SK-N-SH (cell line): ENCODE results near the gene ERVMER34-1. TPM values are rescaled to one million over a fixed set of nuclear protein-coding genes. Genes with fewer than 3 reads are reported as not detected.

Experiments
- CTCF ChIA-PET: fragments of 300-600, 350-600 bp; formaldehyde crosslinking; extraction: SDS; loops from one replicate; lab custom pipeline; 2021; lab: Yijun Ruan, JAX
- POLR2A ChIA-PET: fragments of 350-600 bp; sonication (Branson Sonifier 250); formaldehyde crosslinking; extraction: SDS; loops from one replicate; lab custom pipeline; 2020; ENCODE audit warnings: antibody characterized with exemption, inconsistent platforms; lab: Yijun Ruan, JAX
- DNase-seq: peaks from one replicate; pipeline ENCODE4 v3.0.0; 2012
- H2AFZ ChIP-seq: fragments of 200-600 bp; sonication (generic); 2 replicates; pipeline ENCODE4 v1.8.1; 2016; ENCODE audit warnings: antibody characterized with exemption, mild to moderate bottlenecking, low read depth
- H3F3A ChIP-seq: fragments of 200-600 bp; sonication (generic); replicated peaks from 2 replicates; pipeline ENCODE3; 2016; ENCODE audit warnings: antibody characterized with exemption, mild to moderate bottlenecking; ENCODE audit not compliant: insufficient read depth
- H3K27ac ChIP-seq, 2 experiments: fragments of 200-500 bp in 1 of 2; fragments of 200-600 bp in 1 of 2; sonication (Bioruptor generic) in 1 of 2; sonication (generic), shearing (Covaris generic) in 1 of 2; 2 replicates each; pipeline versions ENCODE4 v1.5.1 to v1.6.1; 2014 to 2016; ENCODE audit warnings: low read depth in 2 of 2, inconsistent platforms in 1 of 2, low read length in 1 of 2, mild to moderate bottlenecking in 1 of 2, mixed read lengths in 1 of 2
- H3K27me3 ChIP-seq: fragments of 200-600 bp; sonication (generic), shearing (Covaris generic); 2 replicates; pipeline ENCODE4 v1.6.1; 2016; ENCODE audit warnings: mixed run types; ENCODE audit not compliant: insufficient read depth
- H3K36me3 ChIP-seq, 2 experiments: fragments of 200-500 bp in 1 of 2; fragments of 200-600 bp in 1 of 2; sonication (Bioruptor generic) in 1 of 2; sonication (generic) in 1 of 2; replicated peaks in 1 of 2; 2 replicates each; pipeline versions ENCODE3 to v1.5.1; 2014 to 2016; ENCODE audit warnings: low read length in 1 of 2, mild to moderate bottlenecking in 1 of 2; ENCODE audit not compliant: insufficient read depth in 2 of 2, control insufficient read depth in 1 of 2
- H3K4me1 ChIP-seq, 2 experiments: fragments of 200-500 bp in 1 of 2; fragments of 200-600 bp in 1 of 2; sonication (Bioruptor generic) in 1 of 2; sonication (generic), shearing (Covaris generic) in 1 of 2; 2 replicates each; pipeline versions ENCODE4 v1.5.1 to v1.6.1; 2014 to 2016; ENCODE audit warnings: low read depth in 1 of 2, low read length in 1 of 2, mixed run types in 1 of 2; ENCODE audit not compliant: insufficient read depth in 2 of 2, control insufficient read depth in 1 of 2
- H3K4me2 ChIP-seq: fragments of 200-600 bp; sonication (generic), shearing (Covaris generic); 2 replicates; pipeline ENCODE4 v1.6.1; 2017; ENCODE audit warnings: mixed run types
- H3K4me3 ChIP-seq, 2 experiments: fragments of 200-500 bp in 1 of 2; fragments of 200-600 bp in 1 of 2; sonication (Bioruptor generic) in 1 of 2; sonication (generic), shearing (Covaris generic) in 1 of 2; 2 replicates each; pipeline versions ENCODE4 v1.5.1 to v1.8.1; 2014 to 2016; ENCODE audit warnings: low read depth in 2 of 2, inconsistent platforms in 1 of 2, low read length in 1 of 2, mild to moderate bottlenecking in 1 of 2, mixed read lengths in 1 of 2, moderate library complexity in 1 of 2
- H3K79me2 ChIP-seq: fragments of 200-600 bp; sonication (generic); 2 replicates; pipeline ENCODE4 v1.8.1; 2017; ENCODE audit warnings: mild to moderate bottlenecking; ENCODE audit not compliant: insufficient read depth
- H3K9ac ChIP-seq: fragments of 200-600 bp; sonication (generic); 2 replicates; pipeline ENCODE4 v1.6.1; 2017; ENCODE audit warnings: mixed run types
- H3K9me2 ChIP-seq: fragments of 200-600 bp; sonication (generic); 2 replicates; pipeline ENCODE4 v1.6.1; 2017; ENCODE audit warnings: mixed run types
- H3K9me3 ChIP-seq: fragments of 200-600 bp; sonication (generic); 2 replicates; pipeline ENCODE4 v1.6.1; 2017; ENCODE audit warnings: mixed run types, mild to moderate bottlenecking, moderate library complexity
- H4K20me1 ChIP-seq: fragments of 200-600 bp; sonication (generic); 2 replicates; pipeline ENCODE4 v1.6.1; 2017; ENCODE audit warnings: mild to moderate bottlenecking, mixed run types; ENCODE audit not compliant: insufficient read depth
- CTCF ChIP-seq: fragments of 200-600 bp; sonication (generic); IDR thresholded peaks from 2 replicates; pipeline ENCODE4 v1.6.1; 2017; ENCODE audit warnings: antibody characterized with exemption, mild to moderate bottlenecking, moderate library complexity
- EP300 ChIP-seq, 2 experiments: IDR thresholded peaks; 2 replicates each; pipeline versions ENCODE4 v1.4.0 to v1.6.1; 2012; ENCODE audit warnings: borderline replicate concordance in 1 of 2, low read depth in 1 of 2, low read length in 1 of 2
- EZH2phosphoT487 ChIP-seq: fragments of 200-600 bp; sonication (generic); IDR thresholded peaks from 2 replicates; pipeline ENCODE4 v1.6.1; 2017; ENCODE audit warnings: low read depth, mixed run types, mild to moderate bottlenecking, antibody characterized with exemption, moderate library complexity, borderline replicate concordance
- FOXM1 ChIP-seq: IDR thresholded peaks from 2 replicates; pipeline ENCODE4 v1.4.0; 2012; ENCODE audit warnings: low read depth, mild to moderate bottlenecking
- GATA2 ChIP-seq: sonication (generic); formaldehyde crosslinking; IDR thresholded peaks from 2 replicates; pipeline ENCODE4 v1.5.0; 2020; ENCODE audit warnings: mild to moderate bottlenecking, missing genetic modification reagents
- MAX ChIP-seq: IDR thresholded peaks from 2 replicates; pipeline ENCODE4 v1.4.0; 2012; ENCODE audit warnings: low read depth
- MEF2A ChIP-seq: IDR thresholded peaks from 2 replicates; pipeline ENCODE4 v1.4.0; 2012; ENCODE audit warnings: low read depth, borderline replicate concordance
- NFIC ChIP-seq: IDR thresholded peaks from 2 replicates; pipeline ENCODE4 v1.4.0; 2012; ENCODE audit warnings: borderline replicate concordance
- PBX3 ChIP-seq: IDR thresholded peaks from 2 replicates; pipeline ENCODE4; 2012
- RCOR1 ChIP-seq: fragments of 150-350 bp; IDR thresholded peaks from 2 replicates; pipeline ENCODE4 v1.6.1; 2017; ENCODE audit warnings: antibody characterized with exemption, low read length
- SMC3 ChIP-seq: IDR thresholded peaks from 2 replicates; pipeline ENCODE4 v1.6.1; 2012; ENCODE audit warnings: low read depth, low read length, improper control_type of control experiment
- TCF12 ChIP-seq: IDR thresholded peaks from 2 replicates; pipeline ENCODE4 v1.4.0; 2012
- WGBS: methylation state at CpG from one replicate; pipeline ENCODE4 v1.1.6; 2017; ENCODE audit warnings: low lambda C conversion rate; 5-methylcytosine and 5-hydroxymethylcytosine counted together
- polyA plus RNA-seq, 3 experiments: library from polyadenylated mRNA; depleted of rRNA; stranded (reverse); fragments of >200 nt; gene quantifications; 2 replicates each; pipeline ENCODE4 v1.2.3, GENCODE V29; 2012
- TF ChIP-seq, protein P1 (sequence below): IDR thresholded peaks from 2 replicates; pipeline ENCODE4 v1.4.0; 2012; ENCODE audit warnings: low read depth, borderline replicate concordance
- TF ChIP-seq, protein P2 (sequence below): IDR thresholded peaks from 2 replicates; pipeline ENCODE4 v1.6.1; 2012; ENCODE audit warnings: mild to moderate bottlenecking, low read depth, low read length, moderate library complexity
- TF ChIP-seq, protein P3 (sequence below): IDR thresholded peaks from 2 replicates; pipeline ENCODE4 v1.4.0; 2012; ENCODE audit warnings: low read depth, borderline replicate concordance

The ERVMER34-1 gene
- polyA plus RNA-seq, 1 of the 3 experiments (the other 2 are of a cell fraction), result 0.05 TPM

GRCh38 chr4:52780206-52780605 is 29.0 kb upstream of the ERVMER34-1 start:
- DNase-seq, result no peak
- H3K4me2 ChIP-seq, result no peak overlapping the region
- 30% methylated on average over 2 of the region's 2 CpGs for WGBS

More at GRCh38 chr4:52780206-52780605, 29.0 kb upstream of the ERVMER34-1 start:
- no peak overlapping the region for H3K4me3 ChIP-seq
- no peaks in the 10 kb centered on the region for H3K9me3 ChIP-seq
- H3K9me2 ChIP-seq, result no peaks in the 10 kb centered on the region
- no peaks in the 10 kb centered on the region for H4K20me1 ChIP-seq
- H3K79me2 ChIP-seq, result no peaks in the 10 kb centered on the region
- no peaks in the 10 kb centered on the region; the same call in 1 of the 2 replicates for H3K27me3 ChIP-seq
- H3K27ac ChIP-seq, result no peak overlapping the region
- no peaks in the 10 kb centered on the region for H3K4me1 ChIP-seq
- H3K36me3 ChIP-seq, result no peaks in the 10 kb centered on the region
- H2AFZ ChIP-seq, result no peak overlapping the region
- POLR2A ChIA-PET, result no interaction called here
- H3K9ac ChIP-seq, result no peak overlapping the region
- CTCF ChIA-PET, result interaction anchor here (0.8 to 0.9 kb wide), 2 partner anchors 13 to 545 kb away, joined by 3 read pairs; no protein-coding TSS in a partner anchor
- H3F3A ChIP-seq, result no peaks in the 10 kb centered on the region
- TF ChIP-seq SMC3 (no peak), RCOR1 (no peak), MAX (no peak), MEF2A (no peak), TCF12 (no peak), NFIC (no peak), PBX3 (no peak), FOXM1 (no peak), EZH2phosphoT487 (no peak), GATA2 (CRISPR knock-in tag) (no peak), EP300 (IDR thresholded peaks at IDR 0.05; ENCODE audit: borderline replicate concordance in 1 of 2, low read depth in 1 of 2, low read length in 1 of 2) (no peak), CTCF (no peak)
- TF ChIP-seq, protein P1, sequence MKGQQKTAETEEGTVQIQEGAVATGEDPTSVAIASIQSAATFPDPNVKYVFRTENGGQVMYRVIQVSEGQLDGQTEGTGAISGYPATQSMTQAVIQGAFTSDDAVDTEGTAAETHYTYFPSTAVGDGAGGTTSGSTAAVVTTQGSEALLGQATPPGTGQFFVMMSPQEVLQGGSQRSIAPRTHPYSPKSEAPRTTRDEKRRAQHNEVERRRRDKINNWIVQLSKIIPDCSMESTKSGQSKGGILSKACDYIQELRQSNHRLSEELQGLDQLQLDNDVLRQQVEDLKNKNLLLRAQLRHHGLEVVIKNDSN, result no peak
- TF ChIP-seq, protein P2, sequence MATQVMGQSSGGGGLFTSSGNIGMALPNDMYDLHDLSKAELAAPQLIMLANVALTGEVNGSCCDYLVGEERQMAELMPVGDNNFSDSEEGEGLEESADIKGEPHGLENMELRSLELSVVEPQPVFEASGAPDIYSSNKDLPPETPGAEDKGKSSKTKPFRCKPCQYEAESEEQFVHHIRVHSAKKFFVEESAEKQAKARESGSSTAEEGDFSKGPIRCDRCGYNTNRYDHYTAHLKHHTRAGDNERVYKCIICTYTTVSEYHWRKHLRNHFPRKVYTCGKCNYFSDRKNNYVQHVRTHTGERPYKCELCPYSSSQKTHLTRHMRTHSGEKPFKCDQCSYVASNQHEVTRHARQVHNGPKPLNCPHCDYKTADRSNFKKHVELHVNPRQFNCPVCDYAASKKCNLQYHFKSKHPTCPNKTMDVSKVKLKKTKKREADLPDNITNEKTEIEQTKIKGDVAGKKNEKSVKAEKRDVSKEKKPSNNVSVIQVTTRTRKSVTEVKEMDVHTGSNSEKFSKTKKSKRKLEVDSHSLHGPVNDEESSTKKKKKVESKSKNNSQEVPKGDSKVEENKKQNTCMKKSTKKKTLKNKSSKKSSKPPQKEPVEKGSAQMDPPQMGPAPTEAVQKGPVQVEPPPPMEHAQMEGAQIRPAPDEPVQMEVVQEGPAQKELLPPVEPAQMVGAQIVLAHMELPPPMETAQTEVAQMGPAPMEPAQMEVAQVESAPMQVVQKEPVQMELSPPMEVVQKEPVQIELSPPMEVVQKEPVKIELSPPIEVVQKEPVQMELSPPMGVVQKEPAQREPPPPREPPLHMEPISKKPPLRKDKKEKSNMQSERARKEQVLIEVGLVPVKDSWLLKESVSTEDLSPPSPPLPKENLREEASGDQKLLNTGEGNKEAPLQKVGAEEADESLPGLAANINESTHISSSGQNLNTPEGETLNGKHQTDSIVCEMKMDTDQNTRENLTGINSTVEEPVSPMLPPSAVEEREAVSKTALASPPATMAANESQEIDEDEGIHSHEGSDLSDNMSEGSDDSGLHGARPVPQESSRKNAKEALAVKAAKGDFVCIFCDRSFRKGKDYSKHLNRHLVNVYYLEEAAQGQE, result no peak
- TF ChIP-seq, protein P3, sequence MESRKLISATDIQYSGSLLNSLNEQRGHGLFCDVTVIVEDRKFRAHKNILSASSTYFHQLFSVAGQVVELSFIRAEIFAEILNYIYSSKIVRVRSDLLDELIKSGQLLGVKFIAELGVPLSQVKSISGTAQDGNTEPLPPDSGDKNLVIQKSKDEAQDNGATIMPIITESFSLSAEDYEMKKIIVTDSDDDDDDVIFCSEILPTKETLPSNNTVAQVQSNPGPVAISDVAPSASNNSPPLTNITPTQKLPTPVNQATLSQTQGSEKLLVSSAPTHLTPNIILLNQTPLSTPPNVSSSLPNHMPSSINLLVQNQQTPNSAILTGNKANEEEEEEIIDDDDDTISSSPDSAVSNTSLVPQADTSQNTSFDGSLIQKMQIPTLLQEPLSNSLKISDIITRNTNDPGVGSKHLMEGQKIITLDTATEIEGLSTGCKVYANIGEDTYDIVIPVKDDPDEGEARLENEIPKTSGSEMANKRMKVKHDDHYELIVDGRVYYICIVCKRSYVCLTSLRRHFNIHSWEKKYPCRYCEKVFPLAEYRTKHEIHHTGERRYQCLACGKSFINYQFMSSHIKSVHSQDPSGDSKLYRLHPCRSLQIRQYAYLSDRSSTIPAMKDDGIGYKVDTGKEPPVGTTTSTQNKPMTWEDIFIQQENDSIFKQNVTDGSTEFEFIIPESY, result no peak
